GM19324 (cell line): ENCODE measurements around the gene AACS.
"Not testable (repeated sequence)": the region's sequence is repeated elsewhere in the genome, so short reads cannot be mapped to it uniquely, and the experiment has no call there.

Source experiments
- ATAC-seq: cut with Tn5 transposase; IDR thresholded peaks from one replicate; pipeline ENCODE4 v1.9.1; 2021; ENCODE audit warnings: mild to moderate bottlenecking, moderate library complexity; ENCODE audit not compliant: unreplicated experiment, low FRiP score

The AACS gene

GRCh38 chr12:125120566-125120965, 55.3 kb downstream of the AACS start:
- ATAC-seq: no peak

DNA sequence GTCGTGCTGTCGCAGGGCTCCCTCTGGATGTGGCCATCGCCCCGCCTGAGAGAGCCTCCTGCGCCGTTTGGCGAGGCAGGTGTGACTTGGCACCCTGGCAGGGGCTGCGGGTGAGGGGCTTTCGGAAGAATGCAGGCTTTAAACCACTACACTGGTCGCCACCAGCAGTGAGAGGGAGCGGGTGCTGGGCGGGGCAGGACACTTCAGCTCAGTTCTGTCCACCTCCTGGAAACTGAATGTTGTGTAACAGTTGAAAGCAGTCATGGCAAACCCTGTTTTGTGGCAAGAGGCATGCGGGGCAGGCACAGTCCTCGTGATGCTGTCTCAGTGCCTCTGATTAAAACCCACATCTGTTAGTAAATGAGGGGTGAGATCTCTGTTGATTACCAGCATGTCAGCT, 55.9 kb downstream of the AACS start:
- no peak for ATAC-seq

DNA sequence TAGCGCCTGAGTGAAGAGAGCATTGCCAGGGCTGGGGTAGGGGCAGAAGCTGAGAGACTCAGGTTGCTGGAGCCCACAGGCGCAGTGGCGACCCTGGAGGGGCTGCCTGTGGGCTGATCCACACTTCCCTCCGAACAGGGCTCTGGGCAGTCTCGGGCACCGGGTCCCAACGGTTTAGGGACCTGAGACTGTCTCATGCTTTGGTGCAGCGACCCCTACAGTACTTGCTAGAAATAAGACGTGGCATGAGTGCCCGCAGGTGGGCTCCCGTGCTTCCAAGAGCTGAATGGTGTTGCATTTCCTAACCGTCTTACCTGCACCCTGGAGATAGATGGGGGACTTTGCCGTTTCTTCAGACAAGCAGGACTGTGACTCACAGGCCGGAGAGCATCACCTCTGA, 57.4 kb downstream of the AACS start:
- ATAC-seq: no peak

DNA sequence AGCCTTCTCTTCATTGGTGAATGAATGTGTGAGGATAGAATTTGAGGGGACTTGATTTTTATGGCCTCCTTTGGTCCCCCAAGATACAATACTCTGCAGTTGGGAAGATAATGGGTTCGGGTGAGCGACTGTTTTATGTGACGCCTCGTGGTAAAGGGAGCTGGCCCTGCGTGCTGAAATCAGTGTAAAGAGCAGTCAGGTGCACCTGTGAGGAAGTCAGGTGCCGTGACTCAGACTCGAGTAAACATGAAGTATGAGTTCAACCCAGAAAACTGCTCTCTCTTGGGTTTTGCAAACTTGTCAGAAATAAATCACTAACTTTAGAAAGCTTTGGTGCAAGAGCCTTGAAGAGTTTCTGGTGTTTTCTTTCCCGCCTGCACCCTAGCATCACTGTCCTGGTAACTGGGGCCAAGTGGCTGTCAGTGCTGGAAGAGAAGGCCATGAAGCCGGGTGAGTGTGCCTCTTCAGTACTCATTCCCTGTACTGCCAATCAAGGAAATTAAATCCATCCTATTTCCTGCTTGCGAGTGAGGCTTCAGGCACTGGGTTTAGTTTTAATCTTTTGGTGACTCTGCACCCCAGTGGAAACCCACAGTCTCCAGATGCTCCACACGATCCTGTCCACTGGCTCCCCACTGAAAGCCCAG, 59.2 kb downstream of the AACS start:
- ATAC-seq: no peak

DNA sequence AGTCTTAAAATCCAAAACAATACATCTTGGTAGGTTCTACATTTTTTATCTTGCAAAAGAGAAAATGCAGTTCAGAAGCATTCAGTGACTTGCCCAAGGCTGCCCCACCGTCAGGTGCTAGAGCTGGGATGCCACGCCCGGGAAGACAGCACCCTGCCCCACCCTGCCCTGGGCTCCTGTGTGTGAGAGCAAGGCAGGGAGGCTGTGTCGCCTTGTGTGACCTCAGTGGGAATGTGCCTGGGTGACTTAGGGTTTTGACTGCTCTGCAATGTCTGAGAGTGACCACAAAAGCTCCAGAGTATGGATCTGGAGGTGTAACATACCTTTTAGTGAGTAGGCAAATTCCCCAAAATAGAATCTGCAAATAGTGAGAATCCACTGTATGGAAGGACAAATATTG, 60.0 kb downstream of the AACS start:
- no peak for ATAC-seq

- no peak for ATAC-seq
These were observed 63.4 kb downstream of the AACS start for GRCh38 chr12:125128439-125129178.

GRCh38 chr12:125129179-125129571, 63.9 kb downstream of the AACS start:
- no peak for ATAC-seq

DNA sequence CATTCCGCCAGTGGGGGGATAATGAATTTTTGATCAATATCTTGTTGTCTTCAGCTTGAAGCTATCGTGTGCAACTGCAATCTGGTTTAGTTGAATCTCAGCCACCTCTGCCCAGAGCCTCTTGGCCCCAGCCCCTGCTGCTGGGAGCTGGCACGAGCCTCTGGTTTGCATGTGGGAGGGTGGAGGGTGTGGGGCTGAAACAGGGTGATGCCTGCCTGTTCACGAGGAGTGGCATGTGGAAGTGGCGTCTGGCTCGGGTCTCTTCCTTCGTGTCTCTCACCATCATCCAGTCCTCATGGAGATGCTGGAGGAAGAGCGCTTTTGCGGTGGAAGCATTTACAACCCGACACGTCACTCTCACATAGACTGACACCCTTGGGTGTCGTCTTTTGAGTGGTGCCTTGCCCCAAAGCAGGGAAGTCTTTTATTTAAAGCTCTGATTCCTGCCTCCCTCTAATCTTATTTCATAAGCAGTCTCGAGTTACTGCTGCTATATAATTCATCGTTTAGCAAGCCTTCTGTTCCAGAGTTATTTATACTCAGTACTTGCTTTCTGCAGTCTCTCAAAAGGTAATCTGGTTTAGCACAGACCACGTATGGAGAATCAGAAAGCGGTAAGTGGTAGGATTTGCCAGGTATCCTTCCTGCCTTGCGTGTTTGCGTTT, 64.5 kb downstream of the AACS start:
- no peak for ATAC-seq

- ATAC-seq: no peak
These were observed 66.7 kb downstream of the AACS start for GRCh38 chr12:125131958-125132357.

GRCh38 chr12:125132698-125133400, 67.6 kb downstream of the AACS start:
- no peak for ATAC-seq

- no peak for ATAC-seq
These were observed 68.4 kb downstream of the AACS start for GRCh38 chr12:125133616-125134015.

DNA sequence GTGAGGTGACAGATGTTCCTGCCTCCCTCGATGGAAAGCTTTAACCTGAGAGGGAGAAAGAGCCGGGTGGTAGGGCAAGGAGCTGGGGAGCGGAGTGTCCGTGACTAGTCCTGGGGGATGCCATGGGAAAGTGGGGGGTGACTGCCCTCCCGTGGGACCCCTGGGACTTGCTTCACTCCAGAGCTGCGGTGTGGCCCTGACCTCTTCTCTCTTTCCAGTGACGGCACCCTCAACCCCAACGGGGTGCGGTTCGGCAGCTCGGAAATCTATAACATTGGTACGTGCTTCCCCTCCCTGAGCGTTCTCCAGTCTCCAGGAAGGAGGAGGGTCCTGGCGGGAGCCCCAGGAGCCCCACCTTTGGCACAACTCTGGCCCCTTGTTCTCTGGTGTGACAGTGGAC, 69.3 kb downstream of the AACS start:
- no peak for ATAC-seq

GRCh38 chr12:125135906-125136305, 70.7 kb downstream of the AACS start:
- ATAC-seq: no peak

GRCh38 chr12:125136702-125137101, 71.5 kb downstream of the AACS start:
- no peak for ATAC-seq

DNA sequence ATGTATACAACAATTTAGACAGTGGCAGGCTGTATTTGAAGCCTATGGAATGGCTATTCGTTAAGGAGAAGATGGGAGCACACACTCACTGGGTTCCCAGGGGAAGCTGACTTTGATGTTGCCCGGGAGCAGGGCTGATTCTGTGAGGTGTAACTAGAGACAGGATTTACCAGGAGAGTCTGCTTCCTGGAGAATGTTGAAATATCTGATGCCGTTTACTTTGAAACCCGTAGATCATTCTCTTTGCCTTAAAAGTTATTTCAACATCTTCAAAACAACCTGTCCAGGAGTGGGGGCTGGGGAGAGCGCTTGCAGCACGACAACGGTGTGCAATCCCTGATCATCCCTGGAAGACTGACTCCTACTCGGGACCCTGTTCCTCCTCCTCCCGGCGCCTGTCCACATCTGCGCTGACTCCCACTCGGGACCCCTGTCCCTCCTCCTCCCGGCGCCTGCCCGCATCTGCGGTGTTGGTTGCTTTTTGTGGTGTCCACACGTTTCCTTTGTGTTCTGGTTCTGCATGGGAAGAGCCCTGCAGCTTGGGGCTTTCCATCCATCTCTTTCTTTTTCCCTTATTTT, 72.6 kb downstream of the AACS start:
- ATAC-seq: no peak

DNA sequence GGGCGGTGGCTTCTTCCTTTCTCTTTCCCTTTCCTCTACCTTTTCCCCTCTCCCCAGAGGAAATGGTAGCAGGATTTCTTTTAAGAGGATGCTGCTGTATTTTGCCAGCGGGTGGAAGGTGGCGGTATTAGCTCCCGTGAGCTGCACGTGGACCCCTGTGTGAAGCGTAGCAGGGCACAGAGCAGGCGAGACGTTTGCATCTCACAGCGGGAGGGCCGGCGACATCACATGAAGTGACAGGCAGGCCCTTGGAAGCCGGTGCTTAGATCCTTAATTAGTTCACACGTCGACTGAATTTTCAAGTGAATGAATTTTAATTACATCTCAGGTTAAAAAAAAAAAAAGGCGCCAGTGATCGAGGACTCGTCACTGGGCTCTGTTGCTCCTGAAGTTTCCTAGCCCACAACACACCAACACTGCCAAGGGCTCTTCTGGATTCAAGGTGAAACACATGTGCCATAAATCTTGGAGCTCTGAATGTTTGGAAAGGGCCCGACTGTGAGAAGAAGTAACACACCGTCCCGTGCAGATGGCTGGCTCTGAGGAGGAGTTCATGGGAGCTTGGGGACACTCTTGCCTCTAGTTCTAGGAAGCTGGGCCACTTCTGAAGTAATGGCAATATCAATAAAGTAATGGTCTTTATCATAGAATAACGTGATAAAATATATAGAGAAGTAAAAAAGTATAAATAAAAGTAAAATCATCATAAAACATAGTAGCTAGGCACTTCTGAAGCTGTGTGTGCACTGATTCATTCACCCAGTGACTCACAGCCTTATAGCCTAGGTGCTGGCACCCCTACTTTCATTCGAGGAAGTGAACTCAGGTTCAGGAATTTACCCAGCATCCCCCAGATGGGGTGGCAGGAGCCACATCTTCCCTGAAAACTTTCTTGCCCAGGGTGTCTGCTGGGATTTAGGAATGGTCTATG, 75.3 kb downstream of the AACS start:
- ATAC-seq: no peak

DNA sequence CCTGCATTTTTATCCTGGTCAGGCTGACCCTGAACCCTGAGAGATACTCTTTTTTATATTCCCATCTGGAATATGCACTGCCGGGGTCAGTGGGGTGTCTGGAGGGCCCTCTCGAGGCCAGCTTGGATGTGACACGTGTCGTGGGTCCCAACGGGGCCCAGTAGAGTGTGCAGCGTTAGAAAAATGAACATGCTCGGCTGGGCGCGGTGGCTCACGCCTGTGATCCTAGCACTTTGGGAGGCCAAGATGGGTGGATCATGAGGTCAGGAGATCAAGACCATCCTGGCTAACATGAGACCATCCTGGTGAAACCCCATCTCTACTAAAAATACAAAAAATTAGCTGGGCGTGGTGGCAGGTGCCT, 76.0 kb downstream of the AACS start:
- not testable (repeated sequence) for ATAC-seq

DNA sequence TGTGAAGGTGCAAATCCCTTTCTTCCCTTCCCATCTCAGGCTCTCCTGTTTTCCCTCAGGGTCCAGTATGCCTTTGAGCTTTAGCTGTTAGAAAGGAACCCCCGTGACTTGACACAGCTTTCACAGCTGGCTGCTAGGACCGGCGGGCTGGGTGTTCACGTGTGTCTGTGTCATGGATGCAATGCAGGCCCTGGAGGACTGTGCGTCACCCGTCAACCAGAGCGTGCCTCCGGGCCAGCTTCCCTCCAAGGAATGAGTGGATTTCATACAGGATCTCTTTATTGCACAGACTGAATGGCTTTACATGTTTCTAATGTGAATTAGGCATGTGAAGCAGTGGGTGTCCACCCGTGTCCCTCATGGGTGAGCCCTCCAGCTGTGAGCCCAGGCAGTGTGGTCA, 77.4 kb downstream of the AACS start:
- no peak for ATAC-seq

DNA sequence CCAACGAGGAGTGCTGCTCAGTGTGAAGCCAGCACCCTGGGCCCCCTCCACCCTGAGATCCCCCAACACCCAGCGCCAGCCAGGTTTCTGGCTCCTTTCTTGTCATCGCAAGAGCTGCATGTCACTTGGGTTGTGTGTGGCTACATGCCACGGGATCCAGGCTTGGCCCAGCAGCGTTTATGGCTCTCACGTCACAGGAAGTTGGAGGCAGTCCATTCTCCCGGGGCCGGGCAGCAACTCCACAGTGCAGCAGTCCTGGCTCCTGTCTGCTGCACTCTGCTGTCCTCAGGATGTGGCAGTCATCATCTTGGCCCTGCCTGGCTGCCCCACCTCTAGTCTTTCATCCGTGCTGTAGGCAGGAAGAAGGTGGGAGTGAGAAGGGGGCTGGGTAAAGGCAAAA, 78.3 kb downstream of the AACS start:
- ATAC-seq: no peak

DNA sequence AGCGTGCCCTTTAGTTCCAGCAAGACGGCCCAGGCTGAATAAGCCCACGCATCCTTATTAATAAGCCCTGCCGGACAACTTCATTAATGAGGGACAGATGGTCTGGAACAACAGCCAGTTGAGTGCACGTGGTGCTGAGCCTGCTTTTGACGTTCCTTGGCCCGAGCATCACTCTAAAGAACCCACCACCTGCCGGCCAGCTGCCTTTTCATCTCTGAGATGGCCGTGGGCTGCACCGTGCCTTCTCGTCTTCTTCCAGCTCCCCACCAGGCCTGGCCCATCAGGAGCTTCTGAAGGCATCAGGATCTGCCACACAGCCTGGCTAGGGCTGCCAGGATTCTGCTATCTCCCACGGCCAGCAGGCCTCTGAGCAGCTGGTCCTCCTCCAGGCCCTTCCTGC, 80.0 kb downstream of the AACS start:
- ATAC-seq: no peak
